ENCODE data around the gene CXCR6.

CXCR6 gene

DNA sequence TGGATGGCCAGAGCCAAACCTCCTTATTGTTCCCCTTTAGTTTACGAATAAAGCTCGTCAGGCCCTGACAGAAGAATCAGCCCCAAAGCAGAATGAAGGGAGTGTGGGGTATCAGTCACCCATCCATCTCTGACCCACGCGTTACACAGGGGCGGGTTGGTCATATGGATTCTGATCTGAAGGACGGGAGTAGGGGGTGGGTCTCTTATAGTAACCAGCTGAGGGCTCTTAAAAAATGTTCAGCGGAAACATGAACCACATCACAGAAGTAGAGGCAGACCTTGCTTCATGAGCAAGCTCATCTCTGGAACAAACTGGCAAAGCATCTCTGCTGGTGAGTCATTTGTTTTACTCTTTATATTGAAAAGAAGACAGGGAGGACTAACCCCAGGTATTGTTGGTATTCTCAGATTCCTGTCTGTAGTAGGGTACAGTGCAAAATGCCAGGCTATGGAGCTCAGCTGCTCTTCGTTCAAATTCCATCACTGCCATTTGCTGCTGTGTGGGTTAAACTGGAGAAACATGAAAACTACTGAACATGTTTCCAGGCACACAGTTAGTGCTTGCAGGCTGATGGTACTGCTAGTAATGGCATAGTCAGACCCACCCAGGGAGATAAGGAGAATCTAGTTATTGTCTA is at the start of gene CXCR6:
TSS of gene CXCR6 (plus strand) at position 258 of the 640 bp plus-strand sequence. CDS start 3,018 bp downstream, outside the sequence.
- DNase-seq, result no peak

DNA sequence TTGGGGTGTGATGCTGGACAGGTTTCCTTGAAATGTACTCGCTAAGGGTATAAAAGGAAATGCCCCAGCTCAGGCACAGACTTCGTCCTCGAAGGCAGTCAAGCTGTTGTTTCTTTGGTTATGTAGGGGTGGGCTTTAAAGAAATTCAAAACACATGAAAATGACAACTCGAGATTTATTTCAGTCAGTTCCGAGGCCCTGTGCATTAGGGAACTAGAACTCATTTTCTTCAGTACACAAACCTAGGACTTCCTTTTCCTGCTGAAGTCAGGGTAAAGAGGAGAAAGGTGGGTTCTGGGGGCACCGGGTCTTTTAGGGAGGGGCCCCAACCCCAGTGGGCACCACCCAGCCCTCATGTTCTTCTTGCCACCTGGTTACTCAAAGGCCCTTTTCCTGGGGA is 49.2 kb upstream of the CXCR6 start:
- no peak for DNase-seq

- no peak for DNase-seq
These were observed 47.4 kb upstream of the CXCR6 start for GRCh38 chr3:45895686-45896468.

DNA sequence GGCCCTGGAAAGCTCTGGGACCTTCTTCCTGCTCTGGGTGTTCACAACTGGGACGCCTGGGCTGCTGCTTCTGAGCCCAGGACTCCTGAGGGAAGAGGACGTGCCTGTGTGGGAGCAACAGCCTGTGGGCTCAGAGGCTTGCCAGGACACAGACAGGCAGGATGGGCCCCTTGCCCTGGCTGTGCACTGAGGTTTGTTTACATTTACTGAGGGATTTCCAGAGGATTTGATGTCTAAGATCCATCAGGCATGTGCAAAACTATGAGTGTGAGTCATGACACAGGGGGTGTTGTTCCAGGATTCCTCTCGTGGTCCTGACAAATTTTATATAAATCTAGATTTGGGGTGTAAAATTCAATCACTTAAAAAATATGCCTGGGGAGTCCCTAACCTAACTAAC is 46.3 kb upstream of the CXCR6 start:
- DNase-seq, result no peak

- DNase-seq, result no peak
These were observed 38.3 kb upstream of the CXCR6 start for GRCh38 chr3:45904931-45905330.

GRCh38 chr3:45905755-45906154 is 37.5 kb upstream of the CXCR6 start:
- no peak for DNase-seq

GRCh38 chr3:45906681-45907407 is 36.4 kb upstream of the CXCR6 start:
- no peak for DNase-seq

GRCh38 chr3:45907769-45908705 is 35.2 kb upstream of the CXCR6 start:
- DNase-seq, result no peak

GRCh38 chr3:45908761-45909160 is 34.5 kb upstream of the CXCR6 start:
- DNase-seq, result no peak

DNA sequence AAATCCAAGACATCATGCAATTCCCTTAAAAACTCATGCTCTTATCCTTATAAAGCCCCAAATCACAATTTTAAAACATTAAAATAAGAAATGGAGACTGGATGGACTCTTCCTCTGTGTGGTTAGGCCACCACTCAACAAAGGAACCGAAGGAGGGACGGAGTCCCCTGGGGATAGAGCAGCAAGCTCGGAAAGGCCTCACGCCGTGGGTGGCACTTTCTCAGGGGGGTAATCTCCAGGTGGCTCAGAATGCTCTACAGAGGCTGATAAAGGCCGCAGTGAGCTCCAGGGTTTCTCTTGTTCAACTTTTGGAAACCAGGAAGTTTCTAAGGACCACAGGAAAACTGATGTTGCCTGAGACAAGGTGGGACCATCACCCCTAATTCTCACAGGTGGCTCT is 33.7 kb upstream of the CXCR6 start:
- DNase-seq, result no peak

GRCh38 chr3:45910892-45911291 is 32.4 kb upstream of the CXCR6 start:
- no peak for DNase-seq

- DNase-seq, result no peak
These were observed 31.6 kb upstream of the CXCR6 start for GRCh38 chr3:45911511-45912226.

DNA sequence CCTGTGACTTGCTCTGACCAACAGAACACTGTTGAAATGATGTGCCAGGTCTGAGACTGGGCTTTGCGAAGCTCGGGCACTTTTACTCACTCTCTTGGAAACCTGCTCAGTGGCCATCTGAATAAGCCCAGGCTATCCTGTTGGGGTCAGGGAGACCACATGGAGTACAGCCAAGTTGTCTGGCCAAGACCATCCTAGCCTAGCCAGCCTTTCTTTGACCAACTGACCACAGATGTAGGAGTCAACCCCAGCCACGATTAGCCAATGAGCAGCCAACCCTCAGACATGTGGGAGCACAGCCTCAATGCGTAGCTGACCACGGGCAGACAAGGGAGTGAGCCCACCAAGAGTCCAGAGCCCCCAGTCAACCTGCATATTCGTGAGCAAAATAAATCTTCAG is 30.8 kb upstream of the CXCR6 start:
- no peak for DNase-seq

DNA sequence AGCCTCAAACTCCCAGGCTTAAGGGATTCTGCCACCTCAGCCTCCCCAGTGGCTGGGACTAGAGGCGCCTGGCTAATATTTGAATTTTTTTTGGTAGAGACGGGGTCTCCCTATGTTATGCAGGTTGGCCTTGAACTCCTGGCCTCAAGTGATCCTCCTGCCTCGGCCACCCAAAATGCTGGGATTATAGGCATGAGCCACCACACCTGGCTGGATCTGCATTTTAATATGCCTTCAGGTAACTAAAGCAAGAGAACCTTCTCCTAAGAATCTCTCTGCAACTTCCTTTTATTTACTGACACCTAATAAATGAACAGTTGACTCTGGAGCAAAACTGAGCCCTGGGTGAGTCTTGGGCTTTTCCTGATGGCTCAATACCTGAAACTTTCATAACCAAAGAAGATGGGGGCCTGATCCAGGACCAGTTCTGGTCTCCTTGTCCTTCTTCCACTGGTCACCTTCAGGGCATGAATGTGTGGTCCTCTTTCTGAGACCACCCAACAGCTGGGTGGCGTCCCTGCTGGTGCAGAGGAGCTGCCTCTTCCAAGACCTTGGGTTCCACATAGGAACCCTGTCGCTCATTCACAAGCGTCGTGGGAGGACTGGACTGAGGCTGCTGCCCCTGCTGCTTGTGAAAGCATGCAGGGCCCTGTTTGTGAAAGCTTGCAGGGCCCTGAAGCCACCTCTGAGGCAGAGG is 28.8 kb upstream of the CXCR6 start:
- DNase-seq, result no peak

GRCh38 chr3:45915059-45915439 is 28.2 kb upstream of the CXCR6 start:
- DNase-seq, result no peak

DNA sequence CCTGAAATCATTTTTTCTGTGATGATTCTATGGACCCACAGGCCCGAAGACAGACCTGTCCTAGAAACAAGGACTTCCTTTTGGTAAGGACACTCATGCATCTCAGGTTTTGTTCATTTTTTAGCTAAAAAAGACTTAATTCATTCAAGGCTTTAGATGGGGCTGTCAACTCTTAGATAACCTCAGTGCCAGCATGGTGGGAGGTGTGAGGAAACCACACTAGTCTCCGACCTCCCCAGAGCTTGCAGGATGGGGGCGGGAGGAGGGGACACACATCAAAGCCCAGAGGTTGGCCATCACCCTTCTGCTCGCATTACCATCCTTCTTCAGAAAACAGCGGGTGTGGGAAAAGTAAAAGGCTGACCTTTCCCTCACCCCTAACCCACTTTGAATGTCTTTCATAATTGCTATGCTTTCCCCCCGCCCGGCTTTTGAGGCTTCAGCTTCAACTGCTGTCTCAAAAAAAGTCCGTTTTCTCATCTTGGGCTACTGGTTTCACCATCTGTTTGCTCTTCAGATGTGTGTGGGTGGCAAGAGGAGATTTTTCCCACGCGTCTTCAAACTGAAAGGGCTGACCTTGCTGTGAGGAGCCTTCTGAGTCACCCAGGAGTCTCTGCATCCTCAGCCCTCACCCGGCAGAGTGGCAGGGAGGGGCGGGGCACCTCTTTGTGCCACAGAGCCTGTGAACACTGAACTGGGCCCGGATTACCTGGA is 27.6 kb upstream of the CXCR6 start:
- no peak for DNase-seq

GRCh38 chr3:45917146-45917898 is 25.9 kb upstream of the CXCR6 start:
- DNase-seq, result no peak

- no peak for DNase-seq
These were observed 21.9 kb upstream of the CXCR6 start for GRCh38 chr3:45921158-45922038.

GRCh38 chr3:45922039-45922326 is 21.3 kb upstream of the CXCR6 start:
- no peak for DNase-seq

Measured in cerebellar nuclear complex (tissue), 1 donor.